ENCODE results near the gene ABCA1. TPM values are rescaled to one million over a fixed set of nuclear protein-coding genes. Genes with fewer than 3 reads are reported as not detected.

The ABCA1 gene
- total and polyA plus RNA-seq, 2 of the 13 experiments (the other 11 are each of a cell fraction or from before 2014, with no cell fraction given): 26.8 to 63.8 TPM

GRCh38 chr9:104974053-104974962, 46.4 kb upstream of the ABCA1 start:
- ATAC-seq (peak; percentile 34; the same call in 1 of the 3 replicates), DNase-seq (ENCODE audit: low spot score) (peak; percentile 19), FAIRE-seq (no peak)
- intact Hi-C loops (cut with micrococcal nuclease; ENCODE audit: unreplicated experiment) (no loop called here), in situ Hi-C loops (cut with HindIII; ENCODE audit: extremely low pct_ligation_motif_present, low pct_unique_long_range_greater_than_20kb) (no loop called here)
- 22% methylated on average over 8 of the region's 8 CpGs for WGBS (ENCODE audit: low lambda C conversion rate)
- no peak overlapping the region for H3K4me2 ChIP-seq (ENCODE audit: low read depth, low read length)
- no peaks in the 10 kb centered on the region for H3K36me3 ChIP-seq (replicated peaks in 1 of 2; ENCODE audit: control insufficient read depth in 1 of 2, insufficient read depth in 2 of 2, low read length in 2 of 2)
- no peaks in the 10 kb centered on the region for H3K9me3 ChIP-seq (ENCODE audit: low read length)
- H3K79me2 ChIP-seq (ENCODE audit: insufficient read depth, low read length): no peaks in the 10 kb centered on the region
- ChIA-PET POLR2A (no interaction called here), CTCF (ENCODE audit: low intra/inter-chr PET ratio, low total read pairs) (no interaction called here)
- no peak overlapping the region for H2AFZ ChIP-seq (ENCODE audit: low read length)
- H3K9ac ChIP-seq (ENCODE audit: insufficient read depth, low read depth, low read length): no peak overlapping the region
- H3K4me3 ChIP-seq (replicated peaks in 1 of 3; ENCODE audit: insufficient read depth in 1 of 3, low read depth in 2 of 3, low read length in 3 of 3): no peak overlapping the region; a peak in 1 of 6 replicates
- H3K4me1 ChIP-seq (ENCODE audit: insufficient read depth, low read length): peaks cover 29% of the 10 kb centered on the region
- TF ChIP-seq ZNF512 (CRISPR knock-in tag; IDR thresholded peaks at IDR 0.05) (no peak), TCF7 (IDR thresholded peaks at IDR 0.05; ENCODE audit: low read depth) (0 out of 2 replicates have a peak, but pooled peaks have one; percentile 14)
- BruUV-seq (replicated peaks): no TSS peak
- no peaks in the 10 kb centered on the region for H3K27me3 ChIP-seq (ENCODE audit: control insufficient read depth in 1 of 2, insufficient read depth in 2 of 2, low read length in 2 of 2)
- H4K20me1 ChIP-seq (ENCODE audit: insufficient read depth, low read length): no peaks in the 10 kb centered on the region
- no peak overlapping the region for H3K27ac ChIP-seq (ENCODE audit: extremely low read length, insufficient read depth, low read length)

GRCh38 chr9:104972242-104972866, 44.4 kb upstream of the ABCA1 start:
- FAIRE-seq (no peak), DNase-seq (ENCODE audit: low spot score) (no peak), ATAC-seq (no peak)
- TF ChIP-seq ADNP (CRISPR knock-in tag; IDR thresholded peaks at IDR 0.05) (no peak), PHF20 (CRISPR knock-in tag; IDR thresholded peaks at IDR 0.05) (no peak), SP140L (CRISPR knock-in tag; IDR thresholded peaks at IDR 0.05; ENCODE audit: borderline replicate concordance) (no peak), ZNF382 (CRISPR knock-in tag; IDR thresholded peaks at IDR 0.05; ENCODE audit: borderline replicate concordance) (no peak), ZNF572 (CRISPR knock-in tag; IDR thresholded peaks at IDR 0.05) (no peak), ZIK1 (CRISPR knock-in tag; IDR thresholded peaks at IDR 0.05; ENCODE audit: borderline replicate concordance, low read depth) (no peak), ZNF460 (CRISPR knock-in tag; IDR thresholded peaks at IDR 0.05; ENCODE audit: borderline replicate concordance) (no peak)
- Histone ChIP-seq H3K4me1 (ENCODE audit: insufficient read depth, low read length) (peaks cover 41% of the 10 kb centered on the region), H3K9me3 (ENCODE audit: low read length) (no peaks in the 10 kb centered on the region), H3K27ac (ENCODE audit: extremely low read length, insufficient read depth, low read length) (no peak overlapping the region), H3K27me3 (ENCODE audit: control insufficient read depth in 1 of 2, insufficient read depth in 2 of 2, low read length in 2 of 2) (no peaks in the 10 kb centered on the region), H3K36me3 (replicated peaks in 1 of 2; ENCODE audit: control insufficient read depth in 1 of 2, insufficient read depth in 2 of 2, low read length in 2 of 2) (no peaks in the 10 kb centered on the region), H3K4me2 (ENCODE audit: low read depth, low read length) (no peak overlapping the region), H3K4me3 (replicated peaks in 1 of 3; ENCODE audit: insufficient read depth in 1 of 3, low read depth in 2 of 3, low read length in 3 of 3) (no peak overlapping the region), H2AFZ (ENCODE audit: low read length) (no peak overlapping the region), H4K20me1 (ENCODE audit: insufficient read depth, low read length) (no peaks in the 10 kb centered on the region), H3K9ac (ENCODE audit: insufficient read depth, low read depth, low read length) (no peak overlapping the region), H3K79me2 (ENCODE audit: insufficient read depth, low read length) (no peaks in the 10 kb centered on the region)
- BruUV-seq (replicated peaks): no TSS peak
- intact Hi-C loops (cut with micrococcal nuclease; ENCODE audit: unreplicated experiment): no loop called here
- CTCF ChIA-PET (ENCODE audit: low intra/inter-chr PET ratio, low total read pairs): no interaction called here
- 48% methylated on average over 4 of the region's 4 CpGs for WGBS (ENCODE audit: low lambda C conversion rate)
- in situ Hi-C loops (cut with HindIII; ENCODE audit: extremely low pct_ligation_motif_present, low pct_unique_long_range_greater_than_20kb): no loop called here
- POLR2A ChIA-PET: no interaction called here
